HepG2 (cell line): ENCODE data around the gene CDK3. TPM values are rescaled to one million over a fixed set of nuclear protein-coding genes. Genes with fewer than 3 reads are reported as not detected.
A peak's percentile ranks its signal among the peaks of the same experiment; 100 is the strongest.

Experiments used
- ATRX ChIP-seq: sonication (generic); formaldehyde crosslinking; IDR thresholded peaks from 2 replicates; pipeline ENCODE4 v1.4.0; 2020; ENCODE audit warnings: missing genetic modification reagents, borderline replicate concordance
- CBX2 ChIP-seq, 2 experiments: fragments of 200-600 bp in 1 of 2; sonication (generic); formaldehyde crosslinking in 1 of 2; IDR thresholded peaks; 2 replicates each; pipeline versions ENCODE4 v1.7.0 to v1.8.1; 2018 to 2022; ENCODE audit warnings: low read depth in 2 of 2, low read length in 1 of 2, mild to moderate bottlenecking in 1 of 2, missing genetic modification reagents in 1 of 2
- CEBPG ChIP-seq: IDR thresholded peaks from 2 replicates; pipeline ENCODE4 v1.6.1; 2016
- ETV5 ChIP-seq: IDR thresholded peaks from 2 replicates; pipeline ENCODE4 v1.6.1; 2018; ENCODE audit warnings: missing biosample characterization, missing genetic modification reagents, inconsistent platforms, borderline replicate concordance
- HMG20A ChIP-seq: IDR thresholded peaks from 2 replicates; pipeline ENCODE4 v1.6.1; 2016; ENCODE audit warnings: borderline replicate concordance
- KDM2A ChIP-seq: sonication (generic); formaldehyde crosslinking; IDR thresholded peaks from 2 replicates; pipeline ENCODE4 v1.4.0; 2020; ENCODE audit warnings: low read depth, missing genetic modification reagents, borderline replicate concordance
- NCOA5 ChIP-seq: sonication (generic); formaldehyde crosslinking; IDR thresholded peaks from 2 replicates; pipeline ENCODE4 v1.4.0; 2020; ENCODE audit warnings: missing genetic modification reagents
- NFRKB ChIP-seq: fragments of 450-650 bp; IDR thresholded peaks from 2 replicates; pipeline ENCODE4 v1.6.1; 2017
- POLR2AphosphoS2 ChIP-seq: IDR thresholded peaks from 2 replicates; pipeline ENCODE4 v1.6.1; 2011; ENCODE audit warnings: low read depth, low read length, improper control_type of control experiment
- RARA ChIP-seq: IDR thresholded peaks from 2 replicates; pipeline ENCODE4 v1.6.1; 2016; ENCODE audit warnings: missing genetic modification reagents, missing compliant biosample characterization
- RBM22 ChIP-seq: fragments of 200-400 bp; formaldehyde crosslinking; optimal IDR thresholded peaks from 2 replicates; pipeline ENCODE3; 2017; ENCODE audit warnings: mild to moderate bottlenecking, low read length, moderate library complexity
- REL ChIP-seq: sonication (generic); formaldehyde crosslinking; conservative IDR thresholded peaks from 2 replicates; pipeline ENCODE4 v1.8.0; 2022; ENCODE audit warnings: mild to moderate bottlenecking, missing genetic modification reagents, moderate library complexity
- REPIN1 ChIP-seq: sonication (generic); formaldehyde crosslinking; IDR thresholded peaks from 2 replicates; pipeline ENCODE4 v1.8.0; 2022; ENCODE audit warnings: missing genetic modification reagents, low read depth, mild to moderate bottlenecking, borderline replicate concordance
- TAF1 ChIP-seq: sonication (generic); formaldehyde crosslinking; IDR thresholded peaks from 2 replicates; pipeline ENCODE4 v1.4.0; 2020; ENCODE audit warnings: missing genetic modification reagents
- THAP7 ChIP-seq: sonication (generic); formaldehyde crosslinking; IDR thresholded peaks from 2 replicates; pipeline ENCODE4 v1.8.1; 2023; ENCODE audit warnings: mild to moderate bottlenecking, missing genetic modification reagents
- TRAFD1 ChIP-seq: sonication (generic); formaldehyde crosslinking; IDR thresholded peaks from 2 replicates; pipeline ENCODE4 v1.5.1; 2020; ENCODE audit warnings: missing genetic modification reagents, mild to moderate bottlenecking, borderline replicate concordance
- WIZ ChIP-seq: sonication (generic); formaldehyde crosslinking; IDR thresholded peaks from 2 replicates; pipeline ENCODE4 v1.5.1; 2020; ENCODE audit warnings: mild to moderate bottlenecking, missing genetic modification reagents
- ZBTB7A ChIP-seq: sonication (generic); formaldehyde crosslinking; IDR thresholded peaks from 2 replicates; pipeline ENCODE4 v1.8.0; 2022; ENCODE audit warnings: mild to moderate bottlenecking, missing genetic modification reagents
- ZMYM3 ChIP-seq: sonication (generic); formaldehyde crosslinking; IDR thresholded peaks from 2 replicates; pipeline ENCODE4 v1.5.1; 2020; ENCODE audit warnings: mild to moderate bottlenecking, missing genetic modification reagents
- ZNF17 ChIP-seq: sonication (generic); formaldehyde crosslinking; IDR thresholded peaks from 2 replicates; pipeline ENCODE4 v1.5.0; 2020; ENCODE audit warnings: mild to moderate bottlenecking, missing genetic modification reagents
- ZNF282 ChIP-seq: fragments of 450-650 bp; IDR thresholded peaks from 2 replicates; pipeline ENCODE4 v1.6.1; 2018; ENCODE audit not compliant: partially characterized antibody
- ZNF441 ChIP-seq: sonication (generic); formaldehyde crosslinking; IDR thresholded peaks from 2 replicates; pipeline ENCODE4 v1.7.0; 2021; ENCODE audit warnings: missing genetic modification reagents, borderline replicate concordance
- ZNF446 ChIP-seq: sonication (generic); formaldehyde crosslinking; IDR thresholded peaks from 2 replicates; pipeline ENCODE4 v1.5.0; 2020; ENCODE audit warnings: mild to moderate bottlenecking, missing genetic modification reagents
- ZNF574 ChIP-seq: sonication (generic); formaldehyde crosslinking; IDR thresholded peaks from 2 replicates; pipeline ENCODE4 v1.4.0; 2020; ENCODE audit warnings: missing genetic modification reagents
- ZNF678 ChIP-seq: sonication (generic); formaldehyde crosslinking; IDR thresholded peaks from 2 replicates; pipeline ENCODE4 v1.4.0; 2020; ENCODE audit warnings: mild to moderate bottlenecking, missing genetic modification reagents
- ZNF7 ChIP-seq: IDR thresholded peaks from 2 replicates; pipeline ENCODE4 v1.6.1; 2016; ENCODE audit warnings: missing biosample characterization, missing genetic modification reagents
- ZNF841 ChIP-seq: sonication (generic); formaldehyde crosslinking; IDR thresholded peaks from 2 replicates; pipeline ENCODE4 v1.8.1; 2023; ENCODE audit warnings: missing genetic modification reagents, borderline replicate concordance
- polyA plus RNA-seq, 8 experiments: library from polyadenylated mRNA; depleted of rRNA in 3 of 8; stranded (reverse) in 7 of 8; unstranded in 1 of 8; fragments of >200 nt; fragmentation: Illumina TruSeq in 4 of 8; extraction: Trizol in 4 of 8; gene quantifications; 2 replicates each; pipeline versions ENCODE4 v1.2.1 to v1.2.3, GENCODE V29; 2011 to 2016; ENCODE audit warnings: low read depth in 4 of 8, missing spikeins in 1 of 8, mixed read lengths in 1 of 8; ENCODE audit not compliant: insufficient read depth in 1 of 8
- total RNA-seq, 5 experiments: library from RNA; depleted of rRNA; stranded (reverse); fragments of >200 nt; fragmentation: Illumina TruSeq; extraction: Trizol; gene quantifications; 2 replicates each; pipeline ENCODE4 v1.2.3, GENCODE V29; 2016; ENCODE audit warnings: low read depth in 1 of 5

CDK3 gene
- total and polyA plus RNA-seq, 2 of the 13 experiments (the other 11 are each of a cell fraction or from before 2014, with no cell fraction given): 5.8 to 11.4 TPM

GRCh38 chr17:76005263-76006149, 4.9 kb downstream of the CDK3 start (continued):
- no peak for TF ChIP-seq ETV5 (CRISPR knock-in tag)
- TF ChIP-seq REPIN1: peak; percentile 30; the same call in 1 of the 2 replicates
- no peak for TF ChIP-seq TRAFD1
- TF ChIP-seq ZNF17 (CRISPR knock-in tag): no peak
- no peak for TF ChIP-seq ZNF446 (CRISPR knock-in tag)
- TF ChIP-seq ZBTB7A: no peak
- no peak for TF ChIP-seq TAF1 (CRISPR knock-in tag)
- no peak for TF ChIP-seq ZMYM3 (CRISPR knock-in tag)
- no peak for TF ChIP-seq ZNF7
- TF ChIP-seq KDM2A (CRISPR knock-in tag): peak; percentile 60; the same call in 1 of the 2 replicates
- TF ChIP-seq ZNF841 (CRISPR knock-in tag): no peak
- TF ChIP-seq POLR2AphosphoS2: no peak
- no peak for TF ChIP-seq ZNF282
- TF ChIP-seq NFRKB: no peak
- 0 out of 2 replicates have a peak, but pooled peaks have one; percentile 27 for TF ChIP-seq RARA (CRISPR knock-in tag)
- no peak for TF ChIP-seq CEBPG (CRISPR knock-in tag)
- TF ChIP-seq ZNF574 (CRISPR knock-in tag): peak; percentile 55; the same call in 1 of the 2 replicates
- no peak for TF ChIP-seq NCOA5 (CRISPR knock-in tag)
- no peak for TF ChIP-seq ZNF441 (CRISPR knock-in tag)
- no peak for TF ChIP-seq WIZ (CRISPR knock-in tag)
- TF ChIP-seq CBX2 (IDR thresholded peaks at IDR 0.05; ENCODE audit: low read depth, low read length): no peak
- no peak for TF ChIP-seq CBX2 (CRISPR knock-in tag; IDR thresholded peaks at IDR 0.05; ENCODE audit: low read depth)
- no peak for TF ChIP-seq RBM22
- no peak for TF ChIP-seq HMG20A (CRISPR knock-in tag)
- no peak for TF ChIP-seq ATRX
- 0 out of 2 replicates have a peak, but pooled peaks have one; percentile 21 for TF ChIP-seq THAP7 (CRISPR knock-in tag)
- TF ChIP-seq REL (CRISPR knock-in tag): no peak
- no peak for TF ChIP-seq ZNF678
